ENCODE results near the gene NDUFS6.

DNA sequence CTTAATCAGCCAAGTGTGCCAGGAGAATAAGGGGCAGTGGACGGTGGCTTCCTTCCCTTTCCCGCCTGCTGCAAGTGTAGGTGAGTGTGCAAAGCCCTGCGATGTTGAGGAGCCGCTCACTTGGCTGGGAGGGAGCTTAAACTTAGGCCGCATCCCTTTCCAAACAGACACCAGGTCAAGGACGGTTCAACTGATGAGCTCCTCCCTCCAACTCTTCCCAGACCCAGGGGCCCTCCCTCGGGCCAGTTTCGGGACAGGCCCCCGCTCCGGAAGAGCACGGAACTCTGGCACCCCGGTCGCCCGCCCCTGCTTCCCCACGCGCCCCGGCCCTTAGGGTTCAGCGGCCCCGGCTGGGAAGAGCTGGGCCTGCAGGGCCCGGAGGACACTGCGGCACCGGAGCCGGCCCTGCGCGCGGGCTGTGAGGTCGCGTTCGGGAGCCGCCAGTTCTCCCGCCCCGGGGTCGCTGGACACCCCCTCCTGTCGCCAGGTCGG lies 2.1 kb upstream of the NDUFS6 start:
- TF ChIP-seq, protein P1, sequence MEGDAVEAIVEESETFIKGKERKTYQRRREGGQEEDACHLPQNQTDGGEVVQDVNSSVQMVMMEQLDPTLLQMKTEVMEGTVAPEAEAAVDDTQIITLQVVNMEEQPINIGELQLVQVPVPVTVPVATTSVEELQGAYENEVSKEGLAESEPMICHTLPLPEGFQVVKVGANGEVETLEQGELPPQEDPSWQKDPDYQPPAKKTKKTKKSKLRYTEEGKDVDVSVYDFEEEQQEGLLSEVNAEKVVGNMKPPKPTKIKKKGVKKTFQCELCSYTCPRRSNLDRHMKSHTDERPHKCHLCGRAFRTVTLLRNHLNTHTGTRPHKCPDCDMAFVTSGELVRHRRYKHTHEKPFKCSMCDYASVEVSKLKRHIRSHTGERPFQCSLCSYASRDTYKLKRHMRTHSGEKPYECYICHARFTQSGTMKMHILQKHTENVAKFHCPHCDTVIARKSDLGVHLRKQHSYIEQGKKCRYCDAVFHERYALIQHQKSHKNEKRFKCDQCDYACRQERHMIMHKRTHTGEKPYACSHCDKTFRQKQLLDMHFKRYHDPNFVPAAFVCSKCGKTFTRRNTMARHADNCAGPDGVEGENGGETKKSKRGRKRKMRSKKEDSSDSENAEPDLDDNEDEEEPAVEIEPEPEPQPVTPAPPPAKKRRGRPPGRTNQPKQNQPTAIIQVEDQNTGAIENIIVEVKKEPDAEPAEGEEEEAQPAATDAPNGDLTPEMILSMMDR (IDR thresholded peaks at IDR 0.05; ENCODE audit: insufficient read depth, low read length) = no peak
- TF ChIP-seq GABPA (IDR thresholded peaks at IDR 0.05; ENCODE audit: low read depth) = no peak

All from HL-60 (cell line).